Putamen (tissue), 1 donor: Measurements from ENCODE around the gene ALOX15B.
"Not testable (repeated sequence)": the region's sequence is repeated elsewhere in the genome, so short reads cannot be mapped to it uniquely, and the experiment has no call there.

Experiments used
- DNase-seq: peaks from one replicate; pipeline ENCODE4 v3.0.0-alpha.2; 2016; ENCODE audit warnings: low spot score

The ALOX15B gene

DNA sequence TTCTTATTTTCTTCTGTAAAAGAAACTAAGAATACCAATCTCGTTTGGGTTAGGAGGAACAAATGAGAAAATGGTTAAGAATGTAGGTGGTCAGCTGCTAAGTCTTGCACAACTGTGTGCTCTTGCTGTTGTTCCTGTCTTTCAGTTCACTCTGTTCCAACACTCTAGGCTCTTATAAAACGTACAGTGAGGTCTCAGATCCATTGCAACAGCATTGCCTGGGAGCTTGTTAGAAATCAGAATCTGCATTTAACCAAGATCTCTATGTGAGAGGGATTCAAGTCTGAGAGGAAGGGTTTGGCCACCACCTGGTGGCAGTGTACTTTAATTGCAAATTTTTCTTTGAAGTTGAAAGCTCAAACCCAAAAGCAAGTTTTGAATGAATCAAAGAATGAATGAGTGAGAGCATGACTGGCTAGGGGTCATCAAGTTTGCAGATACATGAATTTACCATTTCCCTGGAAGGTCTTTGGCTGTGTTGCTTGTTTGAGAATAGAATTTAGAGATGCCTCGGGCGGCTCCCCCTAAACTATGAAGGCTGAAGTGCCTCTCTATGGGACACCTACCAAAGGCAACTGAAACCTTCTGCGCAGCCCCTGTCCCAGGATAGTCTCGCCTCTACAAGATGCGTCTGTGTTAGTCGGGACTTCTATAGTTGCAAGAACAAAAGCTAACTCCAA, 2.5 kb downstream of the ALOX15B start:
- no peak for DNase-seq

GRCh38 chr17:8041979-8042378, 3.1 kb downstream of the ALOX15B start:
- DNase-seq, result no peak

- DNase-seq, result no peak
These were observed 6.3 kb downstream of the ALOX15B start for GRCh38 chr17:8044819-8045810.

DNA sequence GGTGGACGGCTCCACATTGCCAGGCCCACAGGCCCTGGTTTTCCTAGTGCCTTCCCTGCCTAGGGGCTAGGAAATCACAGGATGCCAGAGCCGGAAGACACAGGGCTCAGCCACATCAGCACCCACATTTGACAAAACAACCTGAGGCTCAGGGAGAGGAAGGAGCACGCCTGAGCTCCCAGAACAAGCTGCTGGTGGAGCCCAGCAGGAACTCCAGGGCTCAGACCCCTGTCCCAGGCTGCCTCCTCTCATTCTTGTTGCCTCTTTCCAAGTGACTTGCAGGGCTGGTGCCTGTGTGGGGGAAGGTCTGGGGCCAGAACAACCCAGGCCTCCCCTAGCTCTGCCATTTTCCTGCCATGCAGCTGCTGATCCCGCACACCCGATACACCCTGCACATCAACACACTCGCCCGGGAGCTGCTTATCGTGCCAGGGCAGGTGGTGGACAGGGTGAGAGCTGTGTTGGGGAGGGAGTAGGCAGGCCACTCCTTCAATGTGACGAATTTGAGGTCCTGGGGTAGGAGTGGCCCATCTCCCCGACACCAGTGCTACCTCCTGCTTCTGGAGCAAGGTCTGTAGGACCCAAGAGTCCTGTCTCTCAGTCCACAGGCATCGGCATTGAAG, 7.6 kb downstream of the ALOX15B start:
- no peak for DNase-seq

- no peak for DNase-seq
These were observed 8.3 kb downstream of the ALOX15B start for GRCh38 chr17:8046929-8047768.

DNA sequence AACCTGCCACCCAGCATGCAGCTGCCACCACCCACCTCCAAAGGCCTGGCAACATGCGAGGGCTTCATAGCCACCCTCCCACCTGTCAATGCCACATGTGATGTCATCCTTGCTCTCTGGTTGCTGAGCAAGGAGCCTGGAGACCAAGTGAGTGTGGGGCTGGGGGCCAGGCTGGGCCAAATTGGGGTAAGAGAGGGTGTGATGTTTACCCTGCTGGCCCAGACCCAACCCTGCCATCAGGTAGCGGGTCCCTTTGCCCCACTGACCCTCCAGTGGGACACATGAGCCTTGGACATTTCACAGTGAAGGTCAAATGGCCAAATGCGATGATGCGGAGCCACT, 8.9 kb downstream of the ALOX15B start:
- no peak for DNase-seq

DNA sequence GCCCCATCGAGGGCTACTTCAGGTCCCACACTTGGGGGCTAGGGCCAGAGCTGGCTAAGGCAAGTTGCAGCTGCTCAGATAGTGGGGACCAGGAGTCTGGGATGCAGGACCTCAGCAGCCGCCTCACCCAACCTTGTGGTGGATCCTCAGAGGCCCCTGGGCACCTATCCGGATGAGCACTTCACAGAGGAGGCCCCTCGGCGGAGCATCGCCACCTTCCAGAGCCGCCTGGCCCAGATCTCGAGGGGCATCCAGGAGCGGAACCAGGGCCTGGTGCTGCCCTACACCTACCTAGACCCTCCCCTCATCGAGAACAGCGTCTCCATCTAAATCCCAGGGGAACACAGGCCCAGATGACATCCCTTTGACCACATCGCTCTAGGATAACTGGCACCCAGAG, 9.4 kb downstream of the ALOX15B start:
- DNase-seq, result no peak

DNA sequence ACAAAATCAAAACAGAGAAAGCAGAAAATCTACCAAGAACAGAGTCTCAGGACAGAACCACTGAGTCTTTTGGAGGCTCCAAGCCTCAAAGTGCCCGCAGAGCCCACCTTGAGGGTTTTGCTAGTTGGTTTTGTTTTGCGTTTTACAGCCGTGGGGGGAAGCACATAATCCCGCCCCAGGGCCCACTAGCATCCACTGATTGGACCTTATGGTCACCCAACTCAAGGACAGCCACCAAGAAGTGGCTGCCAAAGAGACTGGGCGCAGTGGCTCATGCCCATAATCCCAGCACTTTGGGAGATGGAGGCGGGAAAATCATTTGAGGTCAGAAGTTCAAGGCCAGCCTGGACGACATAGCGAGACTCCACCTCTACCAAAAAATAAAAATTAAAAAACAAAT, 9.9 kb downstream of the ALOX15B start:
- no peak for DNase-seq

DNA sequence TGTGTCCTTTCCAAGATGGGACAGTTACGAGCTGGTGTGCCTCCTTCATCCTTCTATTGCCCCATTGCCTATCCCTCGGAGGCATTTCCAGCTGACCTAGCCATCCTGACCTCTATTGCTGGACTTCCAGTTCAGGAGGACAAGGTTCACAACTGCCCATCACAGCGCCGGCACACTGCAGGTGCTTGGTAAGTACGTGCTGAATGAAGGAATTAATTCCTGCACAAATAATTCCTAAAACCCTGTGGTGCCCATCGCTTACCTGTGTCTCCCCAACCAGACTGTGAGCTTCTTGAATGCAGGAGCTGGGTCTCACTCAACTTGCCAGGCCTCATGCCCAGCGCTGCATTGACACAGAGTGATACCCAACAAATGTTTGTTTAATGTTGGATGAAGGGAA, 13.0 kb downstream of the ALOX15B start:
- no peak for DNase-seq

DNA sequence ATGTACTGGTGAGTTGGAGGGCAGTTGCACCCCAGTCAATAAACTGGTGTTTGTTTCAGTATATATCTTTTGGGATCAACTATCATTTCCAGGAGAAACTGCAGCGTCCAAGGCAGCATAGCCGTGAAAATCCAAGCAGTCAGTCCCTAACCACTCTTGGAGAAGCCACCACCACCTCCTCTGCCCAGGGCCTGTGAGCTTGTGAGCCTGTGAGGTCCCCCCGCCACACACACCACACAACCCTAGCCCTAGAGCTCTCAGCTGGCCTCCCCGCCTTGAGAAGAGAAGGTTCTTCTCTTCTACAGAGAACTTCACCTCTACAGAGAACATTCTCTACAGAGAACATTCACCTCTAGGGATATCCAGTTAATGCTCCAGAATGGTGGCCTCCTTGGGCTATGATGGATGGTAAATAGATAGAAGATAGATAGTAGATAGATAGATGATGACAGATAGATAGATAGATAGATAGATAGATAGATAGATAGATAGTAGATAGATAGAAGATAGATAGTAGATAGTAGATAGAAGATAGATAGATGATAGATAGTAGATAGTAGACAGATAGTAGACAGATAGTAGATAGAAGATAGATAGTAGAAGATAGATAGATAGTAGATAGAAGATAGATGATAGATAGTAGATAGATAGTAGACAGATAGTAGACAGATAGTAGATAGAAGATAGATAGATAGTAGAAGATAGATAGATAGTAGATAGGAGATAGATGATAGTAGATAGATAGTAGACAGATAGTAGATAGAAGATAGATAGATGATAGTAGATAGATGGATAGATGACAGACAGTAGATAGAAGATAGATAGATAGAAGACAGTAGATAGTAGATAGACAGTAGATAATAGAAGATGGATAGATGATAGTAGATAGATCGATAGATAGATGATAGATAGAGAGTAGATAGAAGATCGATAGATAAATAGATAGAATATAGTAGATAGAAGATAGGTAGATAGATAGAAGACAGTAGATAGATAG, 13.7 kb downstream of the ALOX15B start:
- DNase-seq, result no peak

- DNase-seq, result no peak
These were observed 14.7 kb downstream of the ALOX15B start for GRCh38 chr17:8053600-8053999.

- no peak for DNase-seq
These were observed 17.0 kb downstream of the ALOX15B start for GRCh38 chr17:8055851-8056231.

DNA sequence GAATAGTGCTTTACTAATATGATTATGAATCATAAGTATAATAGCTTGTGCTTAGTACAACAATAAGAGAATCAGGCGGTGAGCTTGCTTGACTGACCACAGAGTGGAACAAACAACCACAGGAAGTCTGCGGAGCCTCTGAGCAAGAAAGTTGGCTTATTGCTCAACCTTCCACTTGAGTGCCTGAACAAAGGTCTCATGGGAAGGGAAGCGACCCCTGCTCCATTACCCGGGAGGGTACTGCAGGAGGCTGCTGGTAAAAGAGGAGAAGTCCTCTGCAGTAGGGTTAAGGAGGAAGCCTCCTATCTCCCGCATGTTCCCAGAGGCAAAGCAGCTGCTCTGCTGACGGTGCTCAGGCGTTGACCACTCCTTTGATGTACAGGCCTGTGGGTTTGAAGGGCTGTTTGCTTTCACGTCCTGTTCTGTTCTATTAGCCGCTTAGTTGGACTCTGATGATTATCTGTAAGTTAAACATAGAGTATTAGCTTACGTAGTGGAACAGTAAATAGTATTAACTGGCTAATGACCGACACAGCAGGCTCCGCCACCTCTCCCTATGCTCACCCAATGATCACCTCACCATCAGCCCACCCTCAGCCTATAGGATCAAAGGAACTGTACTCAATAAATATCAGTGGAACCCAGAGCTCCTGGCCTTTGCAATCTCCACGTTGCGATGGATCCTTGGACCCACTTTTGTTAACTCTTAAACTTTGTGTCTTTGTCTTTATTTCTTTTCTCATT, 17.5 kb downstream of the ALOX15B start:
- DNase-seq, result peak; percentile 32

- DNase-seq, result no peak
These were observed 18.2 kb downstream of the ALOX15B start for GRCh38 chr17:8056976-8057625.

GRCh38 chr17:8057691-8058114, 18.8 kb downstream of the ALOX15B start:
- DNase-seq, result peak; percentile 66

DNA sequence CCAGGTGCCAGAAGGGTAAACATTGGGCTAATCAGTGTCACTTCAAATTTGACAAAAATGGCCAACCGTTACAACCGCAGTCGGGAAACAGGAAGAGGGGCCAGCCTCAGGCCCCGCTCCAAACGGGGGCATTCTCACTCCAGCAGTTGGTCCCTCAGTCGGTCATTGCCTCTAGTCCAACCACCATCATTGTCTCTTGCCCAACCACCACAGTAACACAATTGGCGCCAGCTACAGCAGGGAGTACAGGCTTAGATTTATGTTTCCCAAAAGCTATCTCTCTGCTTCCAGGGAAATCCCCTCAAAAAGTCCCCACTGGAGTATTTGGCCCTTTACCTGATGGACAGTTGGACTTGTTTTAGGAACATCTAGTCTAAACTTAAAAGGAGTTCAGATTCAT, 20.3 kb downstream of the ALOX15B start:
- no peak for DNase-seq

- DNase-seq, result peak; percentile 78
These were observed 21.4 kb downstream of the ALOX15B start for GRCh38 chr17:8060274-8060673.

GRCh38 chr17:8061851-8062250, 23.0 kb downstream of the ALOX15B start:
- DNase-seq, result not testable (repeated sequence)

DNA sequence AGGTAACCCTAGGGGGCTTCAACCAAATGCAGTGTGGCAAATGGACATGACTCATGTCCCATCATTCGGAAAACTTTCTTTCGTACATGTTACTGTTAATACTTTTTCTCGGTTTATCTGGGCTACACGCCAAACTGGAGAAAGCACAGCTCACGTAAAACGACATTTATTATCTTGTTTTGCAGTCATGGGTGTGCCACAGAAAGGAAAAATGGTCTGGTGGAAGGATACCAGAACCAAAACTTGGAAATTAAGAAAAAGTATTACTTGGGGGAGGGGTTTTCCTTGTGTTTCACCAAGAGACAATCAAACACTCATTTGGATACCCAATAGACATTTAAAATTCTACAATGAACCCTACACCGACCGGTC, 23.6 kb downstream of the ALOX15B start:
- DNase-seq, result no peak
